SH-SY5Y (cell line): ENCODE measurements around the gene NCOA1.

Experiments
- GATA2 ChIP-seq: IDR thresholded peaks from 2 replicates; pipeline ENCODE4 v1.6.1; 2011; ENCODE audit warnings: mild to moderate bottlenecking, low read depth, low read length
- GATA3 ChIP-seq: IDR thresholded peaks from 2 replicates; pipeline ENCODE4 v1.6.1; 2011; ENCODE audit warnings: low read depth, mild to moderate bottlenecking, low read length, moderate library complexity

DNA sequence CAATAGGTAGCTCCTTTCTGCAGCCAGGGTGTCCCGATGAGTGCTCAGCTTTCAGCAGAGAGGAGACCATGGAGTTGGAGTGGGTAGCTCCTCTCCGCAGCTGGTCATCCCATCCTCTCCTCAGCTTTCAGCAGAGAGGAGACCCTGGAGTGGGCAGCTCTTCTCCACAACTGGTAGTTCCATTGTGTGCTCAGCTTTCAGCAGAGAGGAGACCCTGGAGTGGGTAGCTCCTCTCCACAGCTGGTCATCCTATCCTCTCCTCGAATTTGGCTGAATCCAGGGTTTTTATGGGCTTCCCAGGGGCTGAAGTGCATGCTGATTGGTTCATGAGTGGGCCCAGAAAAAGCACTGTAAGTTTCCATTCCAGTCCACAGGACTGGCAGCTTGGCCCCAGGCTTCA, 75.2 kb downstream of the NCOA1 start:
- TF ChIP-seq GATA2 (no peak), GATA3 (no peak)
